Breast epithelium (tissue), 3 donors: ENCODE measurements around the gene HOXB7.

Experiments
- POLR2A ChIP-seq: fragments of 450-650 bp; IDR thresholded peaks from one replicate; pipeline ENCODE4 v1.6.1; 2016; ENCODE audit warnings: antibody characterized with exemption, mild to moderate bottlenecking, moderate library complexity
- TF ChIP-seq, protein P1 (sequence below), 3 donors: fragments of 450-650 bp; IDR thresholded peaks; one replicate each; pipeline ENCODE4 v1.5.1; 2016 to 2017; ENCODE audit warnings: antibody characterized with exemption in 3 of 3, mild to moderate bottlenecking in 3 of 3, moderate library complexity in 3 of 3

DNA sequence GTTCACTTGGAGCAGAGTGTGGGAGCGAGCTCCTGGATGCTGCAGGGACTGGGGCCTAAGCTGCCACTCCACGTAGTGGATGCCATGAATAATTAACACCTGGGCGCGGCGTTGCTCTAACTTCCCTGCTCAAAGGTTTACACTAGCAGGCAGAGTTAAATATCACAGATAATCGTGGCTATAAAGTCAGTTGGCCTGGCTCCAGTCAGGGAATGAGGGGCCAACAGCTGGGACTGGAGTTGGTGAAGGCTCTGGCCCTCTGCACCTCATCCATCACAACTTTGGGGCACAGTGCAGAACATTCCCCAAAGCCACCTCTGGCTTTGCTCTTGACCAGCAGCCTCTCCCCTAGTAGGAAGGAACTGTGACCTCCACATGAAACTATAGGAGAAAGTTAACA is 43.6 kb downstream of the HOXB7 start:
- TF ChIP-seq POLR2A: no peak
- TF ChIP-seq, protein P1, sequence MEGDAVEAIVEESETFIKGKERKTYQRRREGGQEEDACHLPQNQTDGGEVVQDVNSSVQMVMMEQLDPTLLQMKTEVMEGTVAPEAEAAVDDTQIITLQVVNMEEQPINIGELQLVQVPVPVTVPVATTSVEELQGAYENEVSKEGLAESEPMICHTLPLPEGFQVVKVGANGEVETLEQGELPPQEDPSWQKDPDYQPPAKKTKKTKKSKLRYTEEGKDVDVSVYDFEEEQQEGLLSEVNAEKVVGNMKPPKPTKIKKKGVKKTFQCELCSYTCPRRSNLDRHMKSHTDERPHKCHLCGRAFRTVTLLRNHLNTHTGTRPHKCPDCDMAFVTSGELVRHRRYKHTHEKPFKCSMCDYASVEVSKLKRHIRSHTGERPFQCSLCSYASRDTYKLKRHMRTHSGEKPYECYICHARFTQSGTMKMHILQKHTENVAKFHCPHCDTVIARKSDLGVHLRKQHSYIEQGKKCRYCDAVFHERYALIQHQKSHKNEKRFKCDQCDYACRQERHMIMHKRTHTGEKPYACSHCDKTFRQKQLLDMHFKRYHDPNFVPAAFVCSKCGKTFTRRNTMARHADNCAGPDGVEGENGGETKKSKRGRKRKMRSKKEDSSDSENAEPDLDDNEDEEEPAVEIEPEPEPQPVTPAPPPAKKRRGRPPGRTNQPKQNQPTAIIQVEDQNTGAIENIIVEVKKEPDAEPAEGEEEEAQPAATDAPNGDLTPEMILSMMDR (IDR thresholded peaks at IDR 0.05): no peak
